ENCODE data around the gene RINL. TPM values are rescaled to one million over a fixed set of nuclear protein-coding genes. Genes with fewer than 3 reads are reported as not detected.

The RINL gene
- total and polyA plus RNA-seq, 3 donors from 2014 or later = 2.6 to 5.2 (median 3.0) TPM

DNA sequence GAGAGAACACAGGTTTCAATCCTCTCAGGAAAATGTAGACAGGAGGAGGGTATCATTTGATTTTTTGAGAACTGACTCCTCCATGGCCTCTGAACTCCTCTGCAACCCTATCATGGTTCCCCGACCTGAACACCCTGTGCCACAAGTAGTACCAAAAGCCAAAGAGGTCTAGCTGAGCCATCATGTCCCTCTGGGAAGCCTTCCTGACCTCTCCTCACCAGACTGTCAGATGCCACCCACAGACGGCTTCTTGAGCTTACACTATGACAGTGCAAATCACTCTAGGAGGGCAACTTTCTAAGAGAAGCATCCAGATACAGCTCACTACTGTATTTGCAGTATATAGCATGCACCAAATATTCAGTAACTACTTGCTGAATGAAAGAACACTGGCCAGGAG lies 32.0 kb downstream of the RINL start:
- Histone ChIP-seq H3K4me1 (peaks cover 25% of the 10 kb centered on the region), H3K36me3 (ENCODE audit: low read depth, missing control alignments) (peaks cover 7% of the 10 kb centered on the region)
- DNase-seq = no peak

DNA sequence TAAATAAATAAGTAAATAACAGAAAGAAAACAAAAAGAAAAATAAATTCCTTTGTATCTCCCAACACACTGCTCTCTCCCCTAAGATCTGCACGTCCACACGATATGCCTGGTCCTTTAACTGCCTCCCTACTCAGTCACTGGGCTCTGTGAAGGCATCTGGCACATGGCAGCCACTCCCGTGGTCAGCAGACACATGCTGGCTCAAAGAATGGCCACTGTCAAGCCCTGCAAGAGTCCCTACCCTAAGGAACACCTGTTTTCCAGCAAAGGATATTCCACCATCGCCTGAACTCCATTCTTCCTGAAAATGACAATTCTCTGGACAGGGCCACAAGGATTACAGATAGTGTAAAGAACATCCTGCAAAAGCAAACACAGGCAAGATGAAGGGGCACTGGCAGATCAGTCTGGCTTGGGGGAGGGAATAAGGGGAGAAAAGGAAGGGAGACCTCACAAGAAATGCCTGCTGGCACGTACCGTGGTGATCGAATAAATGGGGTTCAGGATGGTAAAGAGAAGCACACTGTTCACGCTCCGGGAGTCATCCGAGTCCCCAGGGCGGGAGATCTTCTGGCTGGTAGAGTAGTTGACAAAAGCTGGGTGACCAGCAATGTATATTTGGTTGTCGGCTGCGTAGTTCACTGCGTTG lies 32.6 kb downstream of the RINL start:
- no peaks in the 10 kb centered on the region for H3K9me3 ChIP-seq
- intact Hi-C loops (cut with DNase I; ENCODE audit: low total_unique reads) = no loop called here
- no peak overlapping the region for H3K27ac ChIP-seq
- no peak overlapping the region for H3K4me3 ChIP-seq
- no peak for TF ChIP-seq POLR2A (IDR thresholded peaks at IDR 0.05)
- TF ChIP-seq, protein P1, sequence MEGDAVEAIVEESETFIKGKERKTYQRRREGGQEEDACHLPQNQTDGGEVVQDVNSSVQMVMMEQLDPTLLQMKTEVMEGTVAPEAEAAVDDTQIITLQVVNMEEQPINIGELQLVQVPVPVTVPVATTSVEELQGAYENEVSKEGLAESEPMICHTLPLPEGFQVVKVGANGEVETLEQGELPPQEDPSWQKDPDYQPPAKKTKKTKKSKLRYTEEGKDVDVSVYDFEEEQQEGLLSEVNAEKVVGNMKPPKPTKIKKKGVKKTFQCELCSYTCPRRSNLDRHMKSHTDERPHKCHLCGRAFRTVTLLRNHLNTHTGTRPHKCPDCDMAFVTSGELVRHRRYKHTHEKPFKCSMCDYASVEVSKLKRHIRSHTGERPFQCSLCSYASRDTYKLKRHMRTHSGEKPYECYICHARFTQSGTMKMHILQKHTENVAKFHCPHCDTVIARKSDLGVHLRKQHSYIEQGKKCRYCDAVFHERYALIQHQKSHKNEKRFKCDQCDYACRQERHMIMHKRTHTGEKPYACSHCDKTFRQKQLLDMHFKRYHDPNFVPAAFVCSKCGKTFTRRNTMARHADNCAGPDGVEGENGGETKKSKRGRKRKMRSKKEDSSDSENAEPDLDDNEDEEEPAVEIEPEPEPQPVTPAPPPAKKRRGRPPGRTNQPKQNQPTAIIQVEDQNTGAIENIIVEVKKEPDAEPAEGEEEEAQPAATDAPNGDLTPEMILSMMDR (IDR thresholded peaks at IDR 0.05) = no peak
- H3K36me3 ChIP-seq (ENCODE audit: low read depth, missing control alignments) = peaks cover 7% of the 10 kb centered on the region
- DNase-seq = no peak
- 84 to 90% methylated on average over 14 of the region's 14 CpGs for WGBS, 2 donors
- no peaks in the 10 kb centered on the region for H3K27me3 ChIP-seq
- peaks cover 24% of the 10 kb centered on the region for H3K4me1 ChIP-seq

More for the DNA sequence above, 32.0 kb downstream of the RINL start:
- H3K27ac ChIP-seq = no peak overlapping the region
- H3K4me3 ChIP-seq = no peak overlapping the region
- 51 to 76% methylated on average over 2 of the region's 2 CpGs for WGBS, 2 donors
- no peaks in the 10 kb centered on the region for H3K9me3 ChIP-seq
- intact Hi-C loops (cut with DNase I; ENCODE audit: low total_unique reads) = no loop called here
- no peak for TF ChIP-seq POLR2A (IDR thresholded peaks at IDR 0.05)
- TF ChIP-seq, protein P1 (IDR thresholded peaks at IDR 0.05) = no peak
- H3K27me3 ChIP-seq = no peaks in the 10 kb centered on the region

DNA sequence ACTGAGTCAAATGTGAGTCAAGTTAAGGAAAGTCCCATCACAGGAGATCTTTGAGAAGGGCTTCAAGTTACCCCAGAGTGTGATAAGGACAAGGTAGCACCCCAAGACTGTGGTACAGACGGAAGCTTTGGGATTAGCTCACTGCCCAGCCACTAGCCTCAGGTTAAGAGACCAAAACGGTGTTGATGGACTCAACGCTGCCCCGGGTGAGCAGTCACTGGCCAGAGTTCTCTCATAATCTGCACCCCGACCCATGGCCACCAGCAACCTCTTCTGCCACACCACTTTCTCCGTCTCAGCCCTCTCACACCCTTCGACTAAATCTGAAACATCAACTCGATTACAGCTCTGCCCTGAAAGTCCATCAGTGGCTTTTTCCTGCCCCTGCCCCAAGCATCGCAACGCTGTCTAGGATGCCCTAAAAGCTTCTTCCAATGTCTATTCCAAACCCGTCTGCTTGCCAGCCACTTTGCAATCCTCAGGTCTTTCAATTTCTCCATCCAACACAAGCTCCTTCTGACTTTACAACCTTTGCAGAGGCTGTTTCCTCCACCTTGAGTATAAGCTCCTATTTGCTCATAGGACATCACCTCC lies 33.9 kb downstream of the RINL start:
- no peak overlapping the region for H3K4me3 ChIP-seq
- H3K27me3 ChIP-seq = no peaks in the 10 kb centered on the region
- intact Hi-C loops (cut with DNase I; ENCODE audit: low total_unique reads) = no loop called here
- peaks cover 7% of the 10 kb centered on the region for H3K36me3 ChIP-seq (ENCODE audit: low read depth, missing control alignments)
- peaks cover 24% of the 10 kb centered on the region for H3K4me1 ChIP-seq
- 90 to 92% methylated on average over 11 of the region's 11 CpGs for WGBS, 2 donors
- no peak for DNase-seq
- no peaks in the 10 kb centered on the region for H3K9me3 ChIP-seq
- TF ChIP-seq POLR2A (IDR thresholded peaks at IDR 0.05) = no peak
- TF ChIP-seq, protein P1 (IDR thresholded peaks at IDR 0.05) = no peak
- no peak overlapping the region for H3K27ac ChIP-seq

GRCh38 chr19:38843175-38843758 lies 34.8 kb downstream of the RINL start:
- no peaks in the 10 kb centered on the region for H3K9me3 ChIP-seq
- H3K27me3 ChIP-seq = no peaks in the 10 kb centered on the region
- intact Hi-C loops (cut with DNase I; ENCODE audit: low total_unique reads) = no loop called here
- H3K4me3 ChIP-seq = no peak overlapping the region
- peaks cover 18% of the 10 kb centered on the region for H3K4me1 ChIP-seq
- no peak overlapping the region for H3K27ac ChIP-seq
- WGBS, 2 donors = 96 to 100% methylated on average over 6 to 9 of the region's 9 CpGs
- TF ChIP-seq, protein P1 (IDR thresholded peaks at IDR 0.05) = no peak
- no peak for TF ChIP-seq POLR2A (IDR thresholded peaks at IDR 0.05)
- DNase-seq = no peak
- H3K36me3 ChIP-seq (ENCODE audit: low read depth, missing control alignments) = peaks cover 7% of the 10 kb centered on the region

Data from testis (tissue), 3 donors.